Measurements from ENCODE around the gene MISP3. TPM values are rescaled to one million over a fixed set of nuclear protein-coding genes. Genes with fewer than 3 reads are reported as not detected.

MISP3 gene
- polyA plus RNA-seq, 2 of the 4 experiments (the other 2 are of a cell fraction): 1.9 to 2.3 TPM

GRCh38 chr19:14070268-14071050 lies 2.1 kb upstream of the MISP3 start:
- no peak overlapping the region for H3K27ac ChIP-seq
- no peak overlapping the region for H3K4me2 ChIP-seq
- H3K4me1 ChIP-seq: peaks cover 3% of the 10 kb centered on the region; the same call in 1 of the 3 replicates
- CTCF ChIA-PET: interaction anchor here (0.8 to 5.6 kb wide), 12 partner anchors 11 to 208 kb away, joined by 3 to 93 read pairs (median 6); partner anchors contain the start of genes ASF1B, C19orf67, IL27RA and PALM3
- 96% methylated on average over 42 of the region's 43 CpGs for WGBS (ENCODE audit: missing lambda C conversion rate)
- FAIRE-seq (no peak), DNase-seq (ENCODE audit: low read depth in 1 of 2, low spot score in 1 of 2) (no peak), ATAC-seq (no peak)
- POLR2A ChIA-PET: interaction anchor here (0.7 kb wide), 1 partner anchor 29 kb away, joined by 3 read pairs; no protein-coding TSS in a partner anchor
- no peak overlapping the region for H3K4me3 ChIP-seq
- no peaks in the 10 kb centered on the region for H3K9me3 ChIP-seq
- TF ChIP-seq RAD21 (conservative IDR thresholded peaks at IDR 0.05 in 1 of 2, IDR thresholded peaks at IDR 0.05 in 1 of 2) (no peak), BCL3 (IDR thresholded peaks at IDR 0.05) (no peak), HMGXB4 (CRISPR knock-in tag; IDR thresholded peaks at IDR 0.05; ENCODE audit: borderline replicate concordance) (no peak), NPAS2 (CRISPR knock-in tag; IDR thresholded peaks at IDR 0.05; ENCODE audit: borderline replicate concordance) (no peak), RCOR1 (IDR thresholded peaks at IDR 0.05; ENCODE audit: low read depth, low read length) (no peak), JUN (IDR thresholded peaks at IDR 0.05) (no peak), EP300 (IDR thresholded peaks at IDR 0.05) (no peak), POLR2A (IDR thresholded peaks at IDR 0.05; ENCODE audit: low read length) (no peak), KDM1A (IDR thresholded peaks at IDR 0.05; ENCODE audit: low read depth) (no peak), ZNF302 (CRISPR knock-in tag; IDR thresholded peaks at IDR 0.05) (no peak)

- ChIA-PET CTCF (interaction anchor here (0.5 to 5.6 kb wide), 30 partner anchors 10 to 283 kb away, joined by 3 to 93 read pairs (median 4); partner anchors contain the start of genes C19orf67, IL27RA, NANOS3 and PALM3), POLR2A (interaction anchor here (0.7 to 1.2 kb wide), 2 partner anchors 42 to 193 kb away, joined by 3 to 4 read pairs; partner anchors contain the start of gene IL27RA)
- no peak for FAIRE-seq
- no peak for TF ChIP-seq CHD4 (IDR thresholded peaks at IDR 0.05; ENCODE audit: borderline replicate concordance)
- no peak for TF ChIP-seq NR3C1 (IDR thresholded peaks at IDR 0.05)
- TF ChIP-seq MAX (IDR thresholded peaks at IDR 0.05): peak; percentile 47; the same call in 1 of the 2 replicates
- TF ChIP-seq E2F6 (IDR thresholded peaks at IDR 0.05; ENCODE audit: borderline replicate concordance, low read depth): 0 out of 2 replicates have a peak, but pooled peaks have one; percentile 32
- 0 out of 3 replicates have a peak, but pooled peaks have one; percentile 43 for TF ChIP-seq SMC3 (IDR thresholded peaks at IDR 0.05)
- peak; percentile 87 for TF ChIP-seq CTCF (IDR thresholded peaks at IDR 0.05)
- peak in 1 of 2 experiments; percentile 43; a peak in 1 of 5 replicates for TF ChIP-seq JUN (IDR thresholded peaks at IDR 0.05)
- H3K4me2 ChIP-seq: peak overlapping the region; percentile 99
- no CpG with 5 or more reads among the region's 106 CpGs for WGBS (ENCODE audit: missing lambda C conversion rate)
- H3K4me1 ChIP-seq: peaks cover 4% of the 10 kb centered on the region; the same call in 1 of the 3 replicates
- peak overlapping the region; percentile 94 to 99 for H3K27ac ChIP-seq
- H3K4me3 ChIP-seq: peak overlapping the region; percentile 83
- DNase-seq (ENCODE audit: low read depth in 1 of 2, low spot score in 1 of 2): peak in 1 of 2 experiments; percentile 78
- ATAC-seq: peak; percentile 60 to 72
- no peaks in the 10 kb centered on the region for H3K9me3 ChIP-seq
Measured at GRCh38 chr19:14073261-14073924, 807 bp downstream of the MISP3 start.
